ENCODE measurements around the gene FHDC1. TPM values are rescaled to one million over a fixed set of nuclear protein-coding genes. Genes with fewer than 3 reads are reported as not detected.

Gene FHDC1
- total RNA-seq, 1 donor from 2014 or later, result 1.2 TPM

DNA sequence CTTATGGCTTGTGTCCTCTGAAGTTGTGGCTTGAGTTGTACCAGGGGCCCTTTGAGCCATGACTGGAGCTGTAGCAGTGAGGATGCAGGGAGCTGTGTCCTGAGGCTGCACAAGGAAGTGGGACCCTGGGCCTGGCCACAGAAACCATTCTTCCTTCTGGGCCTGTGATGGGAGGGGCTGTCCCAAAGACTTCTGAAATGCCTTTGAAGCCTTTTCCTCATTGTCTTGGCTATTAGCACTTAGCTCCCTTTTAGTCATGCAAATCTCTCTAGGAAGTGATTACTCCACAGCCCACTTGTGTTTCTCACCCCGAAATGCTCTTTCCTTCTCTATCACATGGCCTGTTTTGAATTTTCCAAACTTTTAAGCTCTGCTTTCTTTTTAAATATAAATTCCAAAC is 92.4 kb downstream of the FHDC1 start:
- DNase-seq (ENCODE audit: low spot score), result no peak

Other genes with a start within 250 kb of the FHDC1 start
- gene TIGD4, start 156.6 kb upstream of the FHDC1 start, total RNA-seq, result not detected
- gene ARFIP1, start 156.4 kb upstream of the FHDC1 start, total RNA-seq, result 30.1 TPM